ENCODE measurements around the gene PCDHA9.
"Not testable (repeated sequence)": the region's sequence is repeated elsewhere in the genome, so short reads cannot be mapped to it uniquely, and the experiment has no call there.

PCDHA9 gene

DNA sequence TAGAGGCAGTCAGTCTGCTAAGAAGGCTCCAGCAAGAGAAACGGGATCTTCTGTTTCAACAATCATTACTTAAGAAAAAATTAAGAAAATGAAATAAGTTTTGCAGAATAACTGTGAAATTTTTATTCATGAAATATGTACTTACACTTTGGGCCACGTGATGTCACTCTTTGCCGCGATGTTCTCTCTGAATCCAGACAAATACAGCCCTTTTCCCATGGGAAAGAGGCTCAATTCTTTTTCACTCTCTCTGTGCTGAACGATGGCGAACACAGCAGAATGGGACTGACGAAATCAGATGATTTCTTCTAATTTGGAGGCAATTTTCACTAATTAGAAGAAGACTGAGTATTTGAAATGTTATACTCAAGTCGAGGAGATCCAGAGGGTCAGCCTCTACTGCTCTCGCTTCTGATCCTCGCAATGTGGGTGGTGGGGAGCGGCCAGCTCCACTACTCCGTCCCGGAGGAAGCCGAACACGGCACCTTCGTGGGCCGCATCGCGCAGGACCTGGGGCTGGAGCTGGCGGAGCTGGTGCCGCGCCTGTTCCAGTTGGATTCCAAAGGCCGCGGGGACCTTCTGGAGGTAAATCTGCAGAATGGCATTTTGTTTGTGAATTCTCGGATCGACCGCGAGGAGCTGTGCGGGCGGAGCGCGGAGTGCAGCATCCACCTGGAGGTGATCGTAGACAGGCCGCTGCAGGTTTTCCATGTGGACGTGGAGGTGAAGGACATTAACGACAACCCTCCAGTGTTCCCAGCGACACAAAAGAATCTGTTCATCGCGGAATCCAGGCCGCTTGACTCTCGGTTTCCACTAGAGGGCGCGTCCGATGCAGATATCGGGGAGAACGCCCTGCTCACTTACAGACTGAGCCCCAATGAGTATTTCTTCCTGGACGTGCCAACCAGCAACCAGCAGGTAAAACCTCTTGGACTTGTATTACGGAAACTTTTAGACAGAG, at the start of gene PCDHA9:
Gene PCDHA9, plus strand, starts transcription at position 244 of the 964 bp plus-strand sequence. Its CDS starts 114 bp downstream, at position 358.
- H3K4me3 ChIP-seq (ENCODE audit: low read depth, low read length); in situ Hi-C loops (cut with HindIII; ENCODE audit: low sequenced_read_pairs); DNase-seq (ENCODE audit: low read depth, low spot score): not testable (repeated sequence)

DNA sequence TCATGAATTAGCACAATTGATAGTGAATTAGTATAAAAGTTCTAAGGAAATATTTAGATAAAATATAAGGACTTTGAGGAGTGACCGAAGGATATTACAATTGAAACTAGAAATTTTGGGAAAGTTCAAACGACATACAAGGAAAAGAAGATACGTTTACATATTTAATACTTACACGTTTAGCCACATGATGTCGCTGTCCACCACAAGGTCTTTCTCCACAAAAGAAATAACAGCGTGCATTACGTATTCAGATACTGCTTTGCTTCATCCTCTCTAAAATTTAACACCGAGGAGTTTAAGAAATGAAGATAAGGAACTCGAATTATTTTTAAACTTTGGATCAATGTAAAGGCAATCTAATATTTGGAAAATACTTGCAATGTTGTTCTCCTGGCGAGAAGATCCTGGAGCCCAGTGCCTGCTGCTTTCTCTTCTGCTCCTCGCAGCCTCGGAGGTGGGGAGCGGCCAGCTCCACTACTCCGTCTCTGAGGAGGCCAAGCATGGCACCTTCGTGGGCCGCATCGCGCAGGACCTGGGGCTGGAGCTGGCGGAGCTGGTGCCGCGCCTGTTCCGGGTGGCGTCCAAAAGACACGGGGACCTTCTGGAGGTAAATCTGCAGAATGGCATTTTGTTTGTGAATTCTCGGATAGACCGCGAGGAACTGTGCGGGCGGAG, 47.2 kb upstream of the PCDHA9 start, which contains the start of gene PCDHA3:
Gene PCDHA3, plus strand, starts transcription at position 242 of the 678 bp plus-strand sequence.
- no peak for TF ChIP-seq CTCF (IDR thresholded peaks at IDR 0.05; ENCODE audit: low read depth, low read length)
- in situ Hi-C loops (cut with HindIII; ENCODE audit: low sequenced_read_pairs) = no loop called here
- peak; percentile 12 for DNase-seq (ENCODE audit: low read depth, low spot score)
- H3K4me3 ChIP-seq (ENCODE audit: low read depth, low read length) = peak within 1 kb of the TSS; percentile 21

- DNase-seq (ENCODE audit: low read depth, low spot score) = no peak
- in situ Hi-C loops (cut with HindIII; ENCODE audit: low sequenced_read_pairs) = no loop called here
- no peak overlapping the region for H3K4me3 ChIP-seq (ENCODE audit: low read depth, low read length)
Observed at GRCh38 chr5:140801494-140801841, 46.7 kb upstream of the PCDHA9 start.

GRCh38 chr5:140802381-140802780, 45.8 kb upstream of the PCDHA9 start:
- DNase-seq (ENCODE audit: low read depth, low spot score); H3K4me3 ChIP-seq (ENCODE audit: low read depth, low read length); in situ Hi-C loops (cut with HindIII; ENCODE audit: low sequenced_read_pairs): not testable (repeated sequence)

More at GRCh38 chr5:140801494-140801841, 46.7 kb upstream of the PCDHA9 start:
- peak; percentile 35 for TF ChIP-seq CTCF (IDR thresholded peaks at IDR 0.05; ENCODE audit: low read depth, low read length)

- H3K4me3 ChIP-seq (ENCODE audit: low read depth, low read length) = no peak overlapping the region
- TF ChIP-seq CTCF (IDR thresholded peaks at IDR 0.05; ENCODE audit: low read depth, low read length) = no peak
- in situ Hi-C loops (cut with HindIII; ENCODE audit: low sequenced_read_pairs) = no loop called here
- no peak for DNase-seq (ENCODE audit: low read depth, low spot score)
Observed at GRCh38 chr5:140802781-140803271, 45.4 kb upstream of the PCDHA9 start.

GRCh38 chr5:140806834-140807775, 41.1 kb upstream of the PCDHA9 start, which contains the start of gene PCDHA4:
PCDHA4 (plus strand) TSS chr5:140807068.
- no peak within 1 kb of the TSS for H3K4me3 ChIP-seq (ENCODE audit: low read depth, low read length)
- no peak for DNase-seq (ENCODE audit: low read depth, low spot score)
- in situ Hi-C loops (cut with HindIII; ENCODE audit: low sequenced_read_pairs) = no loop called here

DNA sequence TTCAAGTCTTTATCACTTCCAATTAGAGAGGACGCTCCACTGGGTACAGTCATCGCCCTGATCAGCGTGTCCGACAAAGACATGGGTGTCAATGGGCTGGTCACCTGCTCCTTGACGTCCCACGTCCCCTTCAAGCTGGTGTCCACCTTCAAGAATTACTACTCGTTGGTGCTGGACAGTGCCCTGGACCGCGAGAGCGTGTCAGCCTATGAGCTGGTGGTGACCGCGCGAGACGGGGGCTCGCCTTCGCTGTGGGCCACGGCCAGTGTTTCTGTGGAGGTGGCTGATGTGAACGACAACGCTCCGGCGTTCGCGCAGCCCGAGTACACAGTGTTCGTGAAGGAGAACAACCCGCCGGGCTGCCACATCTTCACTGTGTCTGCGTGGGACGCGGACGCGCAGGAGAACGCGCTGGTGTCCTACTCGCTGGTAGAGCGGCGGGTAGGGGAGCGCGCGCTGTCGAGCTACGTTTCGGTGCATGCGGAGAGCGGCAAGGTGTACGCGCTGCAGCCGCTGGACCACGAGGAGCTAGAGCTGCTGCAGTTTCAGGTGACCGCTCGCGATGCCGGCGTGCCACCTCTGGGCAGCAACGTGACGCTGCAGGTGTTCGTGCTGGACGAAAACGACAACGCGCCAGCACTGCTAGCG, 39.8 kb upstream of the PCDHA9 start:
- H3K4me3 ChIP-seq (ENCODE audit: low read depth, low read length); in situ Hi-C loops (cut with HindIII; ENCODE audit: low sequenced_read_pairs); DNase-seq (ENCODE audit: low read depth, low spot score): not testable (repeated sequence)

More at GRCh38 chr5:140806834-140807775, 41.1 kb upstream of the PCDHA9 start, which contains the start of gene PCDHA4:
- peak; percentile 36 for TF ChIP-seq CTCF (IDR thresholded peaks at IDR 0.05; ENCODE audit: low read depth, low read length)

Measured in astrocyte of the spinal cord (primary cell).